ENCODE data around the gene FKBP3. TPM values are rescaled to one million over a fixed set of nuclear protein-coding genes. Genes with fewer than 3 reads are reported as not detected.
"Not testable (repeated sequence)": the region's sequence is repeated elsewhere in the genome, so short reads cannot be mapped to it uniquely, and the experiment has no call there.

FKBP3 gene
- total RNA-seq = 10 to 100 TPM; 54.9 to 57.7 TPM

- CTCF ChIA-PET = interaction anchor here (1.2 to 1.5 kb wide), 3 partner anchors 37 to 173 kb away, joined by 3 to 5 read pairs (median 4); partner anchors contain the start of genes KLHL28, MIS18BP1 and TOGARAM1
- Mint-ChIP-seq H3K4me3 (peak within 1 kb of the TSS; percentile 90), H3K27ac (peak within 1 kb of the TSS; percentile 99)
Observed at GRCh38 chr14:45134051-45134958, at the start of gene FKBP3. TSS of gene FKBP3 (minus strand) at chr14:45134481. CDS start at chr14:45134456, 25 bp downstream.

GRCh38 chr14:45181806-45182205, 47.5 kb upstream of the FKBP3 start:
- Mint-ChIP-seq H3K36me3 (ENCODE audit: low read depth) (peaks cover 16% of the 10 kb centered on the region), H3K27ac (no peak overlapping the region), H3K4me3 (no peak overlapping the region), H3K4me1 (no peaks in the 10 kb centered on the region), H3K9me3 (no peaks in the 10 kb centered on the region), H3K27me3 (no peaks in the 10 kb centered on the region)
- ChIA-PET POLR2A (no interaction called here), CTCF (no interaction called here)
- DNase-seq = no peak

More at GRCh38 chr14:45134051-45134958, at the start of gene FKBP3:
- POLR2A ChIA-PET = interaction anchor here (0.6 to 5.2 kb wide), 20 partner anchors 10 to 237 kb away, joined by 3 to 77 read pairs (median 4); partner anchors contain the start of genes KLHL28, MIS18BP1, PRPF39 and TOGARAM1
- Mint-ChIP-seq H3K27me3 (no peaks in the 10 kb centered on the region), H3K36me3 (ENCODE audit: low read depth) (peaks cover 2% of the 10 kb centered on the region), H3K9me3 (no peaks in the 10 kb centered on the region), H3K4me1 (peaks cover 43% of the 10 kb centered on the region)
- peak; percentile 96 for DNase-seq

GRCh38 chr14:45181329-45181728, 47.0 kb upstream of the FKBP3 start:
- no peak for DNase-seq
- CTCF ChIA-PET = no interaction called here
- H3K4me3 Mint-ChIP-seq = no peak overlapping the region

GRCh38 chr14:45177076-45177475, 42.8 kb upstream of the FKBP3 start:
- CTCF ChIA-PET = no interaction called here
- H3K4me3 Mint-ChIP-seq = no peak overlapping the region
- POLR2A ChIA-PET = no interaction called here

More at GRCh38 chr14:45181329-45181728, 47.0 kb upstream of the FKBP3 start:
- H3K27ac Mint-ChIP-seq = no peak overlapping the region
- no peaks in the 10 kb centered on the region for H3K27me3 Mint-ChIP-seq
- no peaks in the 10 kb centered on the region for H3K4me1 Mint-ChIP-seq
- POLR2A ChIA-PET = no interaction called here
- H3K9me3 Mint-ChIP-seq = no peaks in the 10 kb centered on the region
- H3K36me3 Mint-ChIP-seq (ENCODE audit: low read depth) = peaks cover 11% of the 10 kb centered on the region

GRCh38 chr14:45169906-45170305, 35.6 kb upstream of the FKBP3 start:
- no peaks in the 10 kb centered on the region for H3K4me1 Mint-ChIP-seq
- H3K9me3 Mint-ChIP-seq = no peaks in the 10 kb centered on the region
- H3K27ac Mint-ChIP-seq = no peak overlapping the region
- no peaks in the 10 kb centered on the region for H3K27me3 Mint-ChIP-seq
- H3K4me3 Mint-ChIP-seq = no peak overlapping the region
- no peak for DNase-seq
- H3K36me3 Mint-ChIP-seq (ENCODE audit: low read depth) = peaks cover 17% of the 10 kb centered on the region
- POLR2A ChIA-PET = no interaction called here
- CTCF ChIA-PET = no interaction called here

More at GRCh38 chr14:45177076-45177475, 42.8 kb upstream of the FKBP3 start:
- Mint-ChIP-seq H3K27ac (no peak overlapping the region), H3K4me1 (no peaks in the 10 kb centered on the region), H3K36me3 (ENCODE audit: low read depth) (peaks cover 8% of the 10 kb centered on the region), H3K9me3 (no peaks in the 10 kb centered on the region), H3K27me3 (no peaks in the 10 kb centered on the region)
- no peak for DNase-seq

GRCh38 chr14:45156067-45156466, 21.8 kb upstream of the FKBP3 start:
- H3K4me1 Mint-ChIP-seq = peaks cover 12% of the 10 kb centered on the region
- H3K4me3 Mint-ChIP-seq = no peak overlapping the region
- CTCF ChIA-PET = no interaction called here
- POLR2A ChIA-PET = no interaction called here
- H3K9me3 Mint-ChIP-seq = no peaks in the 10 kb centered on the region
- no peaks in the 10 kb centered on the region for H3K27me3 Mint-ChIP-seq
- H3K36me3 Mint-ChIP-seq (ENCODE audit: low read depth) = peaks cover 16% of the 10 kb centered on the region
- no peak for DNase-seq
- H3K27ac Mint-ChIP-seq = no peak overlapping the region

- H3K36me3 Mint-ChIP-seq (ENCODE audit: low read depth) = peaks cover 26% of the 10 kb centered on the region
- H3K9me3 Mint-ChIP-seq = no peaks in the 10 kb centered on the region
- H3K4me1 Mint-ChIP-seq = peaks cover 3% of the 10 kb centered on the region
- H3K27ac Mint-ChIP-seq = no peak overlapping the region
- no peak overlapping the region for H3K4me3 Mint-ChIP-seq
- CTCF ChIA-PET = interaction anchor here (1.6 kb wide), 1 partner anchor 11 kb away, joined by 3 read pairs; no protein-coding TSS in a partner anchor
- POLR2A ChIA-PET = no interaction called here
- DNase-seq = no peak
- no peaks in the 10 kb centered on the region for H3K27me3 Mint-ChIP-seq
Observed at GRCh38 chr14:45150386-45150890, 16.2 kb upstream of the FKBP3 start.

GRCh38 chr14:45149602-45150001, 15.3 kb upstream of the FKBP3 start:
- Mint-ChIP-seq H3K9me3 (no peaks in the 10 kb centered on the region), H3K36me3 (ENCODE audit: low read depth) (peaks cover 32% of the 10 kb centered on the region), H3K4me3 (no peak overlapping the region), H3K27ac (no peak overlapping the region), H3K4me1 (peaks cover 4% of the 10 kb centered on the region), H3K27me3 (no peaks in the 10 kb centered on the region)
- ChIA-PET CTCF (interaction anchor here (1.6 kb wide), 1 partner anchor 12 kb away, joined by 3 read pairs; no protein-coding TSS in a partner anchor), POLR2A (interaction anchor here (1.0 kb wide), 1 partner anchor 13 kb away, joined by 3 read pairs; no protein-coding TSS in a partner anchor)
- no peak for DNase-seq

- ChIA-PET POLR2A (interaction anchor here (0.9 kb wide), 1 partner anchor 9 kb away, joined by 3 read pairs; the partner anchor contains the start of gene FANCM), CTCF (no interaction called here)
- Mint-ChIP-seq H3K4me1 (peaks cover 11% of the 10 kb centered on the region), H3K4me3 (no peak overlapping the region), H3K27me3 (no peaks in the 10 kb centered on the region), H3K36me3 (ENCODE audit: low read depth) (peaks cover 26% of the 10 kb centered on the region), H3K27ac (no peak overlapping the region), H3K9me3 (no peaks in the 10 kb centered on the region)
- no peak for DNase-seq
Observed at GRCh38 chr14:45145214-45145613, 10.9 kb upstream of the FKBP3 start.

- peaks cover 26% of the 10 kb centered on the region for H3K36me3 Mint-ChIP-seq (ENCODE audit: low read depth)
- no peaks in the 10 kb centered on the region for H3K9me3 Mint-ChIP-seq
- H3K4me3 Mint-ChIP-seq = no peak overlapping the region
- ChIA-PET POLR2A (interaction anchor here (0.9 kb wide), 1 partner anchor 8 kb away, joined by 3 read pairs; the partner anchor contains the start of gene FANCM), CTCF (no interaction called here)
- H3K27ac Mint-ChIP-seq = no peak overlapping the region
- no peak for DNase-seq
- H3K4me1 Mint-ChIP-seq = peaks cover 14% of the 10 kb centered on the region
- no peaks in the 10 kb centered on the region for H3K27me3 Mint-ChIP-seq
Observed at GRCh38 chr14:45144658-45145057, 10.4 kb upstream of the FKBP3 start.

GRCh38 chr14:45142083-45142482, 7.8 kb upstream of the FKBP3 start:
- H3K27ac Mint-ChIP-seq, H3K9me3 Mint-ChIP-seq, H3K4me3 Mint-ChIP-seq, POLR2A ChIA-PET, DNase-seq, H3K27me3 Mint-ChIP-seq: not testable (repeated sequence)
- peaks cover 32% of the 10 kb centered on the region for H3K4me1 Mint-ChIP-seq
- H3K36me3 Mint-ChIP-seq (ENCODE audit: low read depth) = peaks cover 23% of the 10 kb centered on the region
- CTCF ChIA-PET = interaction anchor here (0.7 kb wide), 2 partner anchors 82 to 186 kb away, joined by 3 read pairs; no protein-coding TSS in a partner anchor

GRCh38 chr14:45140661-45141187, 6.4 kb upstream of the FKBP3 start:
- peaks cover 18% of the 10 kb centered on the region for H3K36me3 Mint-ChIP-seq (ENCODE audit: low read depth)
- ChIA-PET CTCF (no interaction called here), POLR2A (no interaction called here)
- DNase-seq = no peak
- no peak overlapping the region for H3K27ac Mint-ChIP-seq
- no peaks in the 10 kb centered on the region for H3K9me3 Mint-ChIP-seq
- no peaks in the 10 kb centered on the region for H3K27me3 Mint-ChIP-seq
- no peak overlapping the region for H3K4me3 Mint-ChIP-seq
- H3K4me1 Mint-ChIP-seq = peaks cover 39% of the 10 kb centered on the region

GRCh38 chr14:45136399-45136798, 2.1 kb upstream of the FKBP3 start:
- CTCF ChIA-PET = interaction anchor here (0.9 to 2.2 kb wide), 5 partner anchors 30 to 132 kb away, joined by 3 to 15 read pairs (median 4); partner anchors contain the start of genes MIS18BP1 and PRPF39
- Mint-ChIP-seq H3K4me3 (peak overlapping the region; percentile 90), H3K36me3 (ENCODE audit: low read depth) (peaks cover 5% of the 10 kb centered on the region)

More at GRCh38 chr14:45136399-45136798, 2.1 kb upstream of the FKBP3 start:
- peak overlapping the region; percentile 99 for H3K27ac Mint-ChIP-seq
- no peaks in the 10 kb centered on the region for H3K9me3 Mint-ChIP-seq
- POLR2A ChIA-PET = interaction anchor here (0.8 to 5.2 kb wide), 16 partner anchors 8 to 239 kb away, joined by 3 to 77 read pairs (median 5); partner anchors contain the start of genes KLHL28, MIS18BP1, PRPF39 and TOGARAM1
- no peaks in the 10 kb centered on the region for H3K27me3 Mint-ChIP-seq
- H3K4me1 Mint-ChIP-seq = peaks cover 43% of the 10 kb centered on the region
- no peak for DNase-seq

Data from activated CD4-positive, alpha-beta memory T cell treated with anti-CD3 and anti-CD28 coated beads, Interleukin-2, amount 10 ng/mL, durations not matched to agents 7 days and 5 days (primary cell).